Activated T-helper 2 cell treated with anti-CD3 and anti-CD28 coated beads, Interferon-gamma antibody, Interleukin-2, Interleukin-4, amounts not matched to agents 10 μg/mL and 5 μg/mL and 100 μg/mL, durations not matched to agents 14 hours and 24 hours and 36 hours (primary cell): ENCODE data around the gene PPP3CA. TPM values are rescaled to one million over a fixed set of nuclear protein-coding genes. Genes with fewer than 3 reads are reported as not detected.

ENCODE experiments used
- DNase-seq: peaks from one replicate; pipeline ENCODE4 v3.0.0; 2021; ENCODE audit warnings: low spot score
- H3K27ac Mint-ChIP-seq: one replicate; pipeline ENCODE4 v1.8.0; 2021; ENCODE audit warnings: mixed read lengths
- H3K27me3 Mint-ChIP-seq: one replicate; pipeline ENCODE4 v1.8.0; 2021; ENCODE audit warnings: low read depth, mixed read lengths
- H3K36me3 Mint-ChIP-seq: one replicate; pipeline ENCODE4 v1.8.0; 2021; ENCODE audit warnings: low read depth, mixed read lengths
- H3K4me1 Mint-ChIP-seq: one replicate; pipeline ENCODE4 v1.8.0; 2021; ENCODE audit warnings: low read depth, mixed read lengths
- H3K4me3 Mint-ChIP-seq: one replicate; pipeline ENCODE4 v1.8.0; 2021; ENCODE audit warnings: low read depth, mild to moderate bottlenecking, moderate library complexity, mixed read lengths
- H3K9me3 Mint-ChIP-seq: one replicate; pipeline ENCODE4 v1.8.0; 2021; ENCODE audit warnings: mixed read lengths
- intact Hi-C: fragments of 100-400 bp; cut with micrococcal nuclease; formaldehyde crosslinking; loops from one replicate; pipeline ENCODE4 v1.15.1; 2023
- total RNA-seq: library from RNA; stranded (reverse); gene quantifications from 2 replicates; pipeline ENCODE4 v1.2.3, GENCODE V29; 2022

PPP3CA gene
- total RNA-seq, 1 donor from 2014 or later = 7.2 TPM

GRCh38 chr4:101169044-101170014 is 178.0 kb downstream of the PPP3CA start:
- intact Hi-C loops = loop anchor here (1.0 to 5.0 kb wide), 3 partner anchors 178 to 561 kb away; partner anchors contain the start of gene PPP3CA
- peak; percentile 32 for DNase-seq
- Mint-ChIP-seq H3K27ac (no peak overlapping the region), H3K4me1 (peaks cover 2% of the 10 kb centered on the region), H3K36me3 (no peaks in the 10 kb centered on the region), H3K9me3 (no peaks in the 10 kb centered on the region), H3K27me3 (no peaks in the 10 kb centered on the region), H3K4me3 (no peak overlapping the region)

- H3K36me3 Mint-ChIP-seq = no peaks in the 10 kb centered on the region
- no peak overlapping the region for H3K4me3 Mint-ChIP-seq
- no peak overlapping the region for H3K27ac Mint-ChIP-seq
- H3K9me3 Mint-ChIP-seq = no peaks in the 10 kb centered on the region
- no peaks in the 10 kb centered on the region for H3K4me1 Mint-ChIP-seq
- DNase-seq = no peak
- H3K27me3 Mint-ChIP-seq = no peaks in the 10 kb centered on the region
- intact Hi-C loops = no loop called here
These were observed 183.4 kb downstream of the PPP3CA start for GRCh38 chr4:101163936-101164335.

DNA sequence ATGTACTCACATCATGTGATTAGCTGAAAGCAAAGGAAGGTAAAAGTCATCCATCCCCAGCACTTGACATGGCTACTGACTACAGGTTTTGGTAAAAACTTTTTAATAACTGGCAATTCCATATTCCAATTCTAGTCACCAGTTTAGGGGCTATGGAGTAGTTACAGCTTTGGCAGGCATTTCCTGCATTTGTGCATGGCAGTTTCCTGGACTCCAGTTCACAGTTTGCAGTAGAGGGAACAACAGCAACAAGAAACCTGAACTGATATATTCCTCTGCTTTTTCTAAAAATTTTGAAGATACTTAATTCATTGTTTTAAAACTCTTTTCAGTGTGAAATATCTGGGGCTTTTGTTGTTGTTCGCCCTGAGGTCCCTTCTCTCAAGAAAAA is 184.3 kb downstream of the PPP3CA start:
- Mint-ChIP-seq H3K27me3 (no peaks in the 10 kb centered on the region), H3K36me3 (no peaks in the 10 kb centered on the region), H3K4me3 (no peak overlapping the region), H3K9me3 (no peaks in the 10 kb centered on the region), H3K27ac (no peak overlapping the region), H3K4me1 (peaks cover 2% of the 10 kb centered on the region)
- DNase-seq = no peak
- intact Hi-C loops = no loop called here

DNA sequence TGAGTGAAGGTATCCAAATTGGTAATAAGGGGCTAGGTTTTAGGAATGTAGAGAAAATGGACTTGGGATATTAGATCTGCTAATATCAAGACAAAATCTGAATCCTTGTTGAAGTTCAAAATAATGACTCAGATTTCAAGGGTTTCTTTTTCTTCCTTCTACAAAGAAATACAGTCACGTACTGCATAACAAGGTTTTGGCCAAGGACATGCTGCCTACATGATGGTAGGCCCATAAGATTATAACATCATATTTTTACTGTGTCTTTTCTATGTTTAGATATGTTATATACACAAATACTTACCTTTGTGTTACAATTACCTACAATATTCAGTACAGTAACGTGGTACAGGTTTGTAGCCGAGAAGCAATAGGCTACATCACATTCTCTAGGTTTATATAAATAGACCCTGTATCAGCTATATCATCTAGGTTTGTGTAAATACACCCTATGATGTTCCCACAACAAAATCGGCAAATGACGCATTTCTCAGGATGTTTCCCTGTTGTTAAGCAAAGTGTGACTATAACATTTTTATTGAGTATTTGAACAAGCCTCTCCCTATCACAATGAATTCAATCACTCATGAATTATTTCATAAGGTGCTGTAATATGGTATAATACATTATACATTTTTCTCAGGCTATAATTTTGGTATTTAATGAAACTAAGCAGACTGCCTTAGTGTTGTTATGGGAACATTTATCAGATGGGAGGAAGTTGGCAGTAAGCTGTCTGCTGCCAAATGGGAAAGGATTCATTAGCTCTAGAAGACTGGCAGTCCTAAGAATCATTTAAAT is 186.3 kb downstream of the PPP3CA start:
- Mint-ChIP-seq H3K4me3 (no peak overlapping the region), H3K36me3 (no peaks in the 10 kb centered on the region), H3K27me3 (no peaks in the 10 kb centered on the region), H3K4me1 (peaks cover 19% of the 10 kb centered on the region), H3K9me3 (no peaks in the 10 kb centered on the region), H3K27ac (no peak overlapping the region)
- intact Hi-C loops = no loop called here
- no peak for DNase-seq

DNA sequence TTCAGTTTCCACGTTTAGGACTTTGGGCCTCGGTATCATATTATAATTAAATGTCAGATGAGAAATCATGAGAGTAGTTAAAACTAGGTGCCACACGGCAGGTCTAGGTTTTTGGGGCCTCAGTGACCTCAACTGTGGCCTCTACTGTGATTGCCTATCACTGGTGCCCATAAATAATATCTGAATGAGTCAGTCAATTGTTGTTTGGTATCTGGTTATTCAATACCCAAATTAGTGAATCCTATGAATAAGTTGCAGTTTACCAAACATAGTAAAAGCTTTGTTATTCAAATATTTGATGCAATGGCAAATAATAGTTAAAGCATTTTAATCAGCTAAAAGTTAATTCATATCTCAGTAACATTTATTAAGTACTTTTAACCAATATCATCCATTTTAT is 188.8 kb downstream of the PPP3CA start:
- H3K9me3 Mint-ChIP-seq = no peaks in the 10 kb centered on the region
- no peaks in the 10 kb centered on the region for H3K36me3 Mint-ChIP-seq
- DNase-seq = no peak
- H3K4me1 Mint-ChIP-seq = peaks cover 27% of the 10 kb centered on the region
- H3K27ac Mint-ChIP-seq = no peak overlapping the region
- H3K27me3 Mint-ChIP-seq = no peaks in the 10 kb centered on the region
- intact Hi-C loops = loop anchor here (5.0 kb wide), 4 partner anchors 169 to 1066 kb away; no protein-coding TSS in a partner anchor
- H3K4me3 Mint-ChIP-seq = no peak overlapping the region

GRCh38 chr4:101158134-101158482 is 189.2 kb downstream of the PPP3CA start:
- Mint-ChIP-seq H3K36me3 (no peaks in the 10 kb centered on the region), H3K27ac (no peak overlapping the region), H3K4me1 (peaks cover 29% of the 10 kb centered on the region), H3K4me3 (no peak overlapping the region), H3K27me3 (no peaks in the 10 kb centered on the region), H3K9me3 (no peaks in the 10 kb centered on the region)
- intact Hi-C loops = loop anchor here (5.0 kb wide), 4 partner anchors 169 to 1066 kb away; no protein-coding TSS in a partner anchor
- no peak for DNase-seq

DNA sequence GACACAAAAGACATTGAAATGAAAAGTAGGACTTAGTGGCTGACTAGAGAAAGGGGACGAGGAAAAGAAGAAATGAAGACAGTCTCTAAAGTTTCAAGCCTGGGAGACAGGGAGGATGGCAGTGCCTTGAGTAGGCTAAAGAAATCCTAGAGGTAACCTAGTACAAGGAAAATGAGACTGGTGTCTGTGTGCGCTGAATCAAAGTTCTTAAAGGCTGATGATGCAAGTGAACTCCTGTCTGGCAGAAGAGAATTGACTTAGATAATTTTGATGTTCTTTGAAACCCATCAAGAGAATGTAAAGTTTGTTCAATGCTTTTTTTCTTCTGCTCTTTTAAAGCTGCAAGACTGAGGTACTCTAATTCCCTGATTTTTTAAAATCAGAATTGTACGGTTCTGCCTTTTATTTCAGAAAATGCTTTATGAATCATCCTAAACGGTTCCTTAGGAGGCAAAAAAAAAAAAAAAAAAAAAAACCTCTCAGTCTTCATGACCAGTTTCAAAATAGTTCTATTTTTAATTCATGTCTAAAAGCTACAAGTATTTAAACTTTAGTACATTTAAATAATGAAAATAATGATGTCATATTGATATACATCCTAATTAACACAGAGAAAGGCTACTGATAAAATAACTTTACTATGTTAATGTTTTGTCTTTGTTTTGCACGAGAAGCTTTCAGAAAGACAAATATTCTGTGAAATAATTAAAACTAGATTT is 189.8 kb downstream of the PPP3CA start:
- DNase-seq = no peak
- Mint-ChIP-seq H3K9me3 (no peaks in the 10 kb centered on the region), H3K36me3 (no peaks in the 10 kb centered on the region), H3K4me3 (no peak overlapping the region), H3K4me1 (peaks cover 29% of the 10 kb centered on the region), H3K27me3 (no peaks in the 10 kb centered on the region), H3K27ac (no peak overlapping the region)
- intact Hi-C loops = loop anchor here (5.0 kb wide), 4 partner anchors 170 to 1065 kb away; no protein-coding TSS in a partner anchor

DNA sequence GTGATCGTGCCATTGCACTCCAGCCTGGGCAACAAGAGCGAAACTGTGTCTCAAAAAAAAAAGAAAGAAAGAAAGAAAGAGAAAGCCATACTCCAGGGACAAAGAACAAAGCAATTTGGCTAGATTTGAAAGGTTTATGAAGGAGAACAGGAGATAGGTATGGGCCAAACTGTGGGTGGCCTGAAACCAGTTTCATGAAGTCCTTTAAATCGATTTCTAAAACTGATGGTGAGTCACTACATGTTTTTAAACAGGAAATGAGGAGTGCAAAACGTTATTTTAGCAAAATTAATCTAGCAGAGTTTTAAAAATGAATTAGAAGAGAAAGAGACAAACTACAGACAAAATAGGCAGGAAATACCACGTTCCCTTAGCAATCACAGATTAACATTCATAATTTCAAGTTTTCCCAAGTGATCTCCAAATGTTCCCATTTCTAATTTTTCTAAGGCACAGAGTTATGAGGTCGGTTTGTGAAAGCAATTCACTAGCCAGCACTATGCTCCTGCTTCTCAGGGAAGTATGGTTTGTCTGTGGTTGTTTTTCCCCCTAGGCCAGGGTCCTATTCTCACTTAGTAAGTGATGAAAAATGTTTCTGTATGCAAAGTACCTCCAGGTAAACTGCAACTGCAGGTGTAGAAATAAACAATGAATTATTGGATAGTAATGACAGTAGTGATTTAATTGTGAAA is 190.6 kb downstream of the PPP3CA start:
- DNase-seq = no peak
- Mint-ChIP-seq H3K27ac (peak overlapping the region; percentile 63), H3K9me3 (no peaks in the 10 kb centered on the region), H3K36me3 (no peaks in the 10 kb centered on the region), H3K27me3 (no peaks in the 10 kb centered on the region), H3K4me1 (peaks cover 29% of the 10 kb centered on the region), H3K4me3 (no peak overlapping the region)
- intact Hi-C loops = loop anchor here (1.0 to 5.0 kb wide), 7 partner anchors 50 to 1064 kb away; no protein-coding TSS in a partner anchor

DNA sequence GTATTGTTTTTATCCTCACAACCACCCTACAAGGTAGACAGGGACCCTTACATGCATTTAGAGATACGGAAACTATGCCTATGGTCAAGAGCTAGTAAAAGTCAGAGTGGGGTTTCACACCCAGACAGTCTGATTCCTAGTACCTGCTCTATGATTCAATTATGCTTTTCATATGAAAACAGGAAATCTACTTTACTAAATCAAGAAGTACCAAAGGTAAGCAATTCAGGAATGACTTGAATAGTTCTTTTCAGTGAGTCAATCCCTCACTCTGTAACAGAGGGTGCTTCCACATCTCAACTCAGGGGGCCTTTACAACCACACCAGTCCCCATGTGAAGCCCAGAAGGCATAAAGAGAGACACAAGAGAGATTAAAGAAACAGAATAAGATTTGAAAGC is 191.4 kb downstream of the PPP3CA start:
- Mint-ChIP-seq H3K27ac (peak overlapping the region; percentile 77), H3K4me3 (peak overlapping the region; percentile 45), H3K36me3 (no peaks in the 10 kb centered on the region), H3K4me1 (peaks cover 29% of the 10 kb centered on the region), H3K27me3 (no peaks in the 10 kb centered on the region), H3K9me3 (no peaks in the 10 kb centered on the region)
- no peak for DNase-seq
- intact Hi-C loops = loop anchor here (1.0 to 5.0 kb wide), 7 partner anchors 50 to 1064 kb away; no protein-coding TSS in a partner anchor

GRCh38 chr4:101155368-101155767 is 192.0 kb downstream of the PPP3CA start:
- Mint-ChIP-seq H3K27ac (no peak overlapping the region), H3K27me3 (no peaks in the 10 kb centered on the region), H3K4me1 (peaks cover 29% of the 10 kb centered on the region), H3K4me3 (no peak overlapping the region), H3K9me3 (no peaks in the 10 kb centered on the region), H3K36me3 (no peaks in the 10 kb centered on the region)
- DNase-seq = no peak
- intact Hi-C loops = loop anchor here (5.0 kb wide), 4 partner anchors 172 to 1063 kb away; no protein-coding TSS in a partner anchor

DNA sequence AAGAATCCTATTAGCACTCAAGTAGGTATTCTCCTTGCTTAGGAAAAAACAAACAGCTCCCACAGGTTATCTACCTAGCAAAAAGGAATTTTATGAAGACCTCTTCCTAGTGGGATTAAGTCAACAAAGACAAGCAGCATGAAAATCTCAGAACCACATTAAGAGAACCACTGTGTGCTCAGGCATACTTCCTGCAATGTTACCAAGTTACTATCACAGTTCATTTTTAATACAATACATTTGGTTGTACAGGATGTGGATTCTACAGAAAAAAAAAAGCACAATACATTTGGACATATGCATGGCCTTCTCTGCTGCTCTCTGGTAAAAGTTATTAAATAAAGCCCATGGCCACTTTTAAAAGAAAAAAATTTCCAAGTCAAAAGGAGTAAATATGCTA is 193.7 kb downstream of the PPP3CA start:
- peaks cover 29% of the 10 kb centered on the region for H3K4me1 Mint-ChIP-seq
- H3K9me3 Mint-ChIP-seq = no peaks in the 10 kb centered on the region
- H3K4me3 Mint-ChIP-seq = no peak overlapping the region
- H3K27me3 Mint-ChIP-seq = no peaks in the 10 kb centered on the region
- H3K36me3 Mint-ChIP-seq = no peaks in the 10 kb centered on the region
- no peak overlapping the region for H3K27ac Mint-ChIP-seq
- intact Hi-C loops = no loop called here
- no peak for DNase-seq

DNA sequence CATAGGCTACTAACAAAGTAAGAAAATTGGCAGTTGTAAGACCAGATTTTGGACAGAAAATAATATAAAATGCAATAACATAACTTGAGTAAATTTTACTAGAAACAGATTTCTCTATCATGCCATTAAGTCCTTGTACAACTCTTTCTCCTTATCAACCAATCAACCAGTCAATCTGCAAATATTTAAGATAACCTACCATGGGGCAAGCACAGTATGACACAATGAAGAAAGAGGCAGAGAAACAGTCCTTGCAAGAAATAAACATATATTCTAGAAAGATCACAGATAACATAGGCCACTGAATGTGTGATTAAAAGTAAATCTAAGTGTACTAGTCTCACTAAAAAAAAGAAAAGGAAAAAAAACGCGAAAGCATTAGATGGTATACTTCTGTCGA is 194.8 kb downstream of the PPP3CA start:
- H3K4me3 Mint-ChIP-seq = no peak overlapping the region
- peaks cover 25% of the 10 kb centered on the region for H3K4me1 Mint-ChIP-seq
- H3K9me3 Mint-ChIP-seq = no peaks in the 10 kb centered on the region
- no peak for DNase-seq
- H3K27ac Mint-ChIP-seq = no peak overlapping the region
- intact Hi-C loops = no loop called here
- no peaks in the 10 kb centered on the region for H3K36me3 Mint-ChIP-seq
- H3K27me3 Mint-ChIP-seq = no peaks in the 10 kb centered on the region
